ENCODE data around the gene CACNA1I.

CACNA1I gene

GRCh38 chr22:39651053-39651996, 80.8 kb downstream of the CACNA1I start:
- H3K4me3 Mint-ChIP-seq: peak overlapping the region; percentile 36
- DNase-seq: no peak
- H3K36me3 Mint-ChIP-seq (ENCODE audit: low read depth): no peaks in the 10 kb centered on the region
- H3K27ac Mint-ChIP-seq: peak overlapping the region; percentile 42
- H3K27me3 Mint-ChIP-seq (ENCODE audit: low read depth, poor library complexity): no peaks in the 10 kb centered on the region
- H3K9me3 Mint-ChIP-seq: no peaks in the 10 kb centered on the region
- no peak for TF ChIP-seq CTCF (IDR thresholded peaks at IDR 0.05)
- peaks cover 78% of the 10 kb centered on the region for H3K4me1 Mint-ChIP-seq

GRCh38 chr22:39652990-39653786, 82.6 kb downstream of the CACNA1I start:
- Mint-ChIP-seq H3K36me3 (ENCODE audit: low read depth) (no peaks in the 10 kb centered on the region), H3K4me1 (peaks cover 81% of the 10 kb centered on the region), H3K27ac (no peak overlapping the region), H3K9me3 (no peaks in the 10 kb centered on the region), H3K4me3 (no peak overlapping the region), H3K27me3 (ENCODE audit: low read depth, poor library complexity) (no peaks in the 10 kb centered on the region)
- no peak for TF ChIP-seq CTCF (IDR thresholded peaks at IDR 0.05)
- DNase-seq: no peak

- peaks cover 81% of the 10 kb centered on the region for H3K4me1 Mint-ChIP-seq
Measured at GRCh38 chr22:39653787-39654077, 83.2 kb downstream of the CACNA1I start.

GRCh38 chr22:39654131-39654926, 83.8 kb downstream of the CACNA1I start:
- no peak for DNase-seq
- Mint-ChIP-seq H3K9me3 (no peaks in the 10 kb centered on the region), H3K27me3 (ENCODE audit: low read depth, poor library complexity) (no peaks in the 10 kb centered on the region), H3K4me3 (no peak overlapping the region), H3K4me1 (peaks cover 79% of the 10 kb centered on the region), H3K36me3 (ENCODE audit: low read depth) (no peaks in the 10 kb centered on the region), H3K27ac (no peak overlapping the region)
- no peak for TF ChIP-seq CTCF (IDR thresholded peaks at IDR 0.05)

More at GRCh38 chr22:39653787-39654077, 83.2 kb downstream of the CACNA1I start:
- Mint-ChIP-seq H3K36me3 (ENCODE audit: low read depth) (no peaks in the 10 kb centered on the region), H3K27me3 (ENCODE audit: low read depth, poor library complexity) (no peaks in the 10 kb centered on the region), H3K9me3 (no peaks in the 10 kb centered on the region), H3K4me3 (no peak overlapping the region), H3K27ac (no peak overlapping the region)
- no peak for TF ChIP-seq CTCF (IDR thresholded peaks at IDR 0.05)
- no peak for DNase-seq

- Mint-ChIP-seq H3K4me3 (no peak overlapping the region), H3K27ac (no peak overlapping the region), H3K9me3 (no peaks in the 10 kb centered on the region), H3K36me3 (ENCODE audit: low read depth) (no peaks in the 10 kb centered on the region), H3K4me1 (peaks cover 75% of the 10 kb centered on the region), H3K27me3 (ENCODE audit: low read depth, poor library complexity) (peaks cover 3% of the 10 kb centered on the region)
- DNase-seq: no peak
- TF ChIP-seq CTCF (IDR thresholded peaks at IDR 0.05): no peak
Measured at GRCh38 chr22:39655004-39655579, 84.5 kb downstream of the CACNA1I start.
